A549 (cell line): Measurements from ENCODE around the gene CCNB2.

ENCODE experiments used
- EHMT2 ChIP-seq: fragments of 200-600 bp; sonication (generic); IDR thresholded peaks from 2 replicates; pipeline ENCODE4 v1.6.1; 2016; ENCODE audit warnings: antibody characterized with exemption, low read depth, mild to moderate bottlenecking, moderate library complexity
- EP300 ChIP-seq, 2 experiments: fragments of >200 bp; sonication (Bioruptor Twin); formaldehyde crosslinking; IDR thresholded peaks; 2 replicates in 1 of 2; 3 replicates in 1 of 2; pipeline ENCODE4 v1.6.1; 2016 to 2017
- JUNB ChIP-seq: fragments of >200 bp; sonication (Bioruptor Twin); formaldehyde crosslinking; IDR thresholded peaks from 2 replicates; pipeline ENCODE4 v1.6.1; 2016
- KDM5A ChIP-seq: fragments of 200-600 bp; sonication (generic); IDR thresholded peaks from 2 replicates; pipeline ENCODE4 v1.6.1; 2016; ENCODE audit warnings: antibody characterized with exemption, mild to moderate bottlenecking
- NPAS2 ChIP-seq: fragments of 250-450 bp; sonication (Bioruptor Pico); IDR thresholded peaks from 2 replicates; pipeline ENCODE4 v1.8.0; 2022; ENCODE audit warnings: mild to moderate bottlenecking, moderate library complexity, borderline replicate concordance
- NR3C1 ChIP-seq: fragments of >200 bp; sonication (Bioruptor Twin); formaldehyde crosslinking; IDR thresholded peaks from 3 replicates; pipeline ENCODE4 v1.6.1; 2017
- POLR2A ChIP-seq: IDR thresholded peaks from 2 replicates; pipeline ENCODE4 v1.6.1; 2012; ENCODE audit warnings: mild to moderate bottlenecking, low read length
- RAD21 ChIP-seq, 2 experiments: fragments of >200 bp in 1 of 2; sonication (Bioruptor Twin) in 1 of 2; formaldehyde crosslinking in 1 of 2; IDR thresholded peaks in 1 of 2; conservative IDR thresholded peaks in 1 of 2; 2 replicates in 1 of 2; 3 replicates in 1 of 2; pipeline ENCODE4 v1.6.1; 2012 to 2018; ENCODE audit warnings: inconsistent platforms in 1 of 2
- RNF2 ChIP-seq: fragments of 200-600 bp; sonication (generic); IDR thresholded peaks from 2 replicates; pipeline ENCODE4 v1.6.1; 2016; ENCODE audit warnings: low read depth, mild to moderate bottlenecking, antibody characterized with exemption, moderate library complexity, borderline replicate concordance
- TF ChIP-seq, protein P1 (sequence below): fragments of >200 bp; sonication (Bioruptor Twin); formaldehyde crosslinking; IDR thresholded peaks from 3 replicates; pipeline ENCODE4 v1.5.1; 2016
- TF ChIP-seq, protein P2 (sequence below): IDR thresholded peaks from 2 replicates; pipeline ENCODE4 v1.6.1; 2012
- TF ChIP-seq, protein P3 (sequence below): fragments of 200-600 bp; sonication (generic); IDR thresholded peaks from 2 replicates; pipeline ENCODE4 v1.6.1; 2016; ENCODE audit warnings: antibody characterized with exemption, mild to moderate bottlenecking, moderate library complexity
- TF ChIP-seq, protein P4 (sequence below): IDR thresholded peaks from 2 replicates; pipeline ENCODE4 v1.6.1; 2012
- TF ChIP-seq, protein P5 (sequence below): fragments of 250-450 bp; sonication (Bioruptor Pico); IDR thresholded peaks from 2 replicates; pipeline ENCODE4 v1.5.0; 2021; ENCODE audit warnings: mild to moderate bottlenecking, moderate library complexity, borderline replicate concordance

DNA sequence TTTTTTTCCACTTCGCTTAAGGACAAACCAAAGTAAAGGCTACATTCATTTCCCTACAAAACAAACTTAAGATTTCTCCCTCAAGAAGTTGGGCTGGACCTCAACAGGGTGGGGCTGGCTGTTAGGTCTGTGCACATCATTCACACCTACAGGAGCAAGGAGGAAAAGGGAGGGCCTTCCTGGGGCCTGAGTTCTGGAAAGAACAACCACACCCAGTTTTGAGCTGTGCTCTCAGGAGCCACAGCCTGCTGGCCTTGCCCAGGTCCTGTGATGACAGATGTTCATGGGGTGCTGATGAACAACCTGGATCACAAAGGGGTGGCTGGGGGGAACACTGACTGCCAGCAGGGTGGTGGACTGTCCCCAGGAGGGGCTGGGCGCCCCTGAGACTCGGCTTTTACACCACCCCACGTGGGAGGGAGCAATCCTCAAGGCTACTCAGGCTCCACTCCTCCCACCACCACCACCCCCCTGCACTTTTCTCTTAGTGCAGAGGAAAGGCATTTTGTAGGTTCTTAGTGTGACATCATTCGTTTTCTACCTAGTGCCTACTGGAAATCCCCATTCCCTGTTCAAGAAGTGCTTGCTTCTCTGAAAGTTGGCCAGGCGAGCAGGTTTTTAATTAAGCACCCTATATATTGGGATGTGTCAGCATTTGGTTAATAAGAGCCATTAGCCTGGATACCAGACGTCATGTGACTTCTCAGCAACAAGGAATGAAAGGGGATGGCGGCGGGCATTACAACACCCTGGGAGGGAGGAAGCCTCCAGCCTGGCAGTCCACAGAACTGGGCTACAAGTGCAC is 35.7 kb downstream of the CCNB2 start:
- TF ChIP-seq, protein P1, sequence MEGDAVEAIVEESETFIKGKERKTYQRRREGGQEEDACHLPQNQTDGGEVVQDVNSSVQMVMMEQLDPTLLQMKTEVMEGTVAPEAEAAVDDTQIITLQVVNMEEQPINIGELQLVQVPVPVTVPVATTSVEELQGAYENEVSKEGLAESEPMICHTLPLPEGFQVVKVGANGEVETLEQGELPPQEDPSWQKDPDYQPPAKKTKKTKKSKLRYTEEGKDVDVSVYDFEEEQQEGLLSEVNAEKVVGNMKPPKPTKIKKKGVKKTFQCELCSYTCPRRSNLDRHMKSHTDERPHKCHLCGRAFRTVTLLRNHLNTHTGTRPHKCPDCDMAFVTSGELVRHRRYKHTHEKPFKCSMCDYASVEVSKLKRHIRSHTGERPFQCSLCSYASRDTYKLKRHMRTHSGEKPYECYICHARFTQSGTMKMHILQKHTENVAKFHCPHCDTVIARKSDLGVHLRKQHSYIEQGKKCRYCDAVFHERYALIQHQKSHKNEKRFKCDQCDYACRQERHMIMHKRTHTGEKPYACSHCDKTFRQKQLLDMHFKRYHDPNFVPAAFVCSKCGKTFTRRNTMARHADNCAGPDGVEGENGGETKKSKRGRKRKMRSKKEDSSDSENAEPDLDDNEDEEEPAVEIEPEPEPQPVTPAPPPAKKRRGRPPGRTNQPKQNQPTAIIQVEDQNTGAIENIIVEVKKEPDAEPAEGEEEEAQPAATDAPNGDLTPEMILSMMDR, result no peak
- TF ChIP-seq EHMT2, result no peak
- no peak for TF ChIP-seq KDM5A
- TF ChIP-seq, protein P2, sequence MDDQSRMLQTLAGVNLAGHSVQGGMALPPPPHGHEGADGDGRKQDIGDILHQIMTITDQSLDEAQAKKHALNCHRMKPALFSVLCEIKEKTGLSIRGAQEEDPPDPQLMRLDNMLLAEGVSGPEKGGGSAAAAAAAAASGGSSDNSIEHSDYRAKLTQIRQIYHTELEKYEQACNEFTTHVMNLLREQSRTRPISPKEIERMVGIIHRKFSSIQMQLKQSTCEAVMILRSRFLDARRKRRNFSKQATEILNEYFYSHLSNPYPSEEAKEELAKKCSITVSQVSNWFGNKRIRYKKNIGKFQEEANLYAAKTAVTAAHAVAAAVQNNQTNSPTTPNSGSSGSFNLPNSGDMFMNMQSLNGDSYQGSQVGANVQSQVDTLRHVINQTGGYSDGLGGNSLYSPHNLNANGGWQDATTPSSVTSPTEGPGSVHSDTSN, result no peak
- TF ChIP-seq POLR2A, result no peak
- TF ChIP-seq, protein P3, sequence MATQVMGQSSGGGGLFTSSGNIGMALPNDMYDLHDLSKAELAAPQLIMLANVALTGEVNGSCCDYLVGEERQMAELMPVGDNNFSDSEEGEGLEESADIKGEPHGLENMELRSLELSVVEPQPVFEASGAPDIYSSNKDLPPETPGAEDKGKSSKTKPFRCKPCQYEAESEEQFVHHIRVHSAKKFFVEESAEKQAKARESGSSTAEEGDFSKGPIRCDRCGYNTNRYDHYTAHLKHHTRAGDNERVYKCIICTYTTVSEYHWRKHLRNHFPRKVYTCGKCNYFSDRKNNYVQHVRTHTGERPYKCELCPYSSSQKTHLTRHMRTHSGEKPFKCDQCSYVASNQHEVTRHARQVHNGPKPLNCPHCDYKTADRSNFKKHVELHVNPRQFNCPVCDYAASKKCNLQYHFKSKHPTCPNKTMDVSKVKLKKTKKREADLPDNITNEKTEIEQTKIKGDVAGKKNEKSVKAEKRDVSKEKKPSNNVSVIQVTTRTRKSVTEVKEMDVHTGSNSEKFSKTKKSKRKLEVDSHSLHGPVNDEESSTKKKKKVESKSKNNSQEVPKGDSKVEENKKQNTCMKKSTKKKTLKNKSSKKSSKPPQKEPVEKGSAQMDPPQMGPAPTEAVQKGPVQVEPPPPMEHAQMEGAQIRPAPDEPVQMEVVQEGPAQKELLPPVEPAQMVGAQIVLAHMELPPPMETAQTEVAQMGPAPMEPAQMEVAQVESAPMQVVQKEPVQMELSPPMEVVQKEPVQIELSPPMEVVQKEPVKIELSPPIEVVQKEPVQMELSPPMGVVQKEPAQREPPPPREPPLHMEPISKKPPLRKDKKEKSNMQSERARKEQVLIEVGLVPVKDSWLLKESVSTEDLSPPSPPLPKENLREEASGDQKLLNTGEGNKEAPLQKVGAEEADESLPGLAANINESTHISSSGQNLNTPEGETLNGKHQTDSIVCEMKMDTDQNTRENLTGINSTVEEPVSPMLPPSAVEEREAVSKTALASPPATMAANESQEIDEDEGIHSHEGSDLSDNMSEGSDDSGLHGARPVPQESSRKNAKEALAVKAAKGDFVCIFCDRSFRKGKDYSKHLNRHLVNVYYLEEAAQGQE, result no peak
- no peak for TF ChIP-seq JUNB
- TF ChIP-seq, protein P4, sequence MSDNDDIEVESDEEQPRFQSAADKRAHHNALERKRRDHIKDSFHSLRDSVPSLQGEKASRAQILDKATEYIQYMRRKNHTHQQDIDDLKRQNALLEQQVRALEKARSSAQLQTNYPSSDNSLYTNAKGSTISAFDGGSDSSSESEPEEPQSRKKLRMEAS, result no peak
- TF ChIP-seq EP300 (IDR thresholded peaks at IDR 0.05), result no peak
- TF ChIP-seq, protein P5, sequence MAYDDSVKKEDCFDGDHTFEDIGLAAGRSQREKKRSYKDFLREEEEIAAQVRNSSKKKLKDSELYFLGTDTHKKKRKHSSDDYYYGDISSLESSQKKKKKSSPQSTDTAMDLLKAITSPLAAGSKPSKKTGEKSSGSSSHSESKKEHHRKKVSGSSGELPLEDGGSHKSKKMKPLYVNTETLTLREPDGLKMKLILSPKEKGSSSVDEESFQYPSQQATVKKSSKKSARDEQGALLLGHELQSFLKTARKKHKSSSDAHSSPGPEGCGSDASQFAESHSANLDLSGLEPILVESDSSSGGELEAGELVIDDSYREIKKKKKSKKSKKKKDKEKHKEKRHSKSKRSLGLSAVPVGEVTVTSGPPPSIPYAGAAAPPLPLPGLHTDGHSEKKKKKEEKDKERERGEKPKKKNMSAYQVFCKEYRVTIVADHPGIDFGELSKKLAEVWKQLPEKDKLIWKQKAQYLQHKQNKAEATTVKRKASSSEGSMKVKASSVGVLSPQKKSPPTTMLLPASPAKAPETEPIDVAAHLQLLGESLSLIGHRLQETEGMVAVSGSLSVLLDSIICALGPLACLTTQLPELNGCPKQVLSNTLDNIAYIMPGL, result no peak
- no peak for TF ChIP-seq NR3C1
- TF ChIP-seq RAD21 (conservative IDR thresholded peaks at IDR 0.05 in 1 of 2, IDR thresholded peaks at IDR 0.05 in 1 of 2), result no peak
- TF ChIP-seq RNF2, result no peak
- no peak for TF ChIP-seq NPAS2 (CRISPR knock-in tag)
